Mammary epithelial cell (primary cell): ENCODE measurements around the gene APBA2.

Experiments used
- EZH2 ChIP-seq: IDR thresholded peaks from 2 replicates; pipeline ENCODE4 v1.6.1; 2012; ENCODE audit warnings: low read length, inconsistent platforms, borderline replicate concordance
- TF ChIP-seq, protein P1 (sequence below), 2 donors: IDR thresholded peaks in 1 of 2; conservative IDR thresholded peaks in 1 of 2; 2 replicates each; pipeline ENCODE4 v1.5.1; 2011 to 2012; ENCODE audit warnings: inconsistent platforms in 2 of 2, low read length in 2 of 2, mild to moderate bottlenecking in 2 of 2, control low read depth in 1 of 2, low read depth in 1 of 2; ENCODE audit not compliant: insufficient read depth in 1 of 2; ENCODE audit errors: extremely low read depth in 1 of 2

DNA sequence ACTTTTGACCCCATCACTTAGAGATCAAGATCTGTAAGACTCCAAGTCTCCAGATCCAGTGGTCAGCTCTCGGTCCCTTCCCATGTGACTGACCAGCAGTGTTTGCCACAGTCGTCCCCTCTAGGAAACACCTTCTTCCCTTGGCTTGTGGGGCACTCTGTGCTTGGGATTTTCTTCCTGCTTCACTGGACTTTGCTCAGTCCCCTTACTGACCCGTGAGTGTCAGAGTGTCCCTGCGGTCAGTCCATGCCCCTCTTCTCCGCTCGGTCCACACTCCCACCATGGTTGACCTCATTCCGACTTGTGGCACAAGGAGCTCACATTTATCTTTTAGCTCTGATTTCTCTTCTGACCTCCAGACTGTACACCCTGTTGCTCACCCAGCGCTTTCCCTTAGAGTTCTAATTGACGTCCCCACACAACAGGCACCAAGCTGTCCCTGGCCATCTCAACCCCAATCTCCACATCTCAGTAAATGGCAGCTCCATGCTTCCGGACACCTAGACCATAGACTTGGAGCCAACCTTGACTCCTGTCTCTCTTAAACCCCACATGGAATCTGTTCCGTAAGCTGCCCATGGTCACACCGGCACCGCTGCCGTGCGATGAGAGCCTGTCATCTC, 67.9 kb downstream of the APBA2 start:
- TF ChIP-seq, protein P1, sequence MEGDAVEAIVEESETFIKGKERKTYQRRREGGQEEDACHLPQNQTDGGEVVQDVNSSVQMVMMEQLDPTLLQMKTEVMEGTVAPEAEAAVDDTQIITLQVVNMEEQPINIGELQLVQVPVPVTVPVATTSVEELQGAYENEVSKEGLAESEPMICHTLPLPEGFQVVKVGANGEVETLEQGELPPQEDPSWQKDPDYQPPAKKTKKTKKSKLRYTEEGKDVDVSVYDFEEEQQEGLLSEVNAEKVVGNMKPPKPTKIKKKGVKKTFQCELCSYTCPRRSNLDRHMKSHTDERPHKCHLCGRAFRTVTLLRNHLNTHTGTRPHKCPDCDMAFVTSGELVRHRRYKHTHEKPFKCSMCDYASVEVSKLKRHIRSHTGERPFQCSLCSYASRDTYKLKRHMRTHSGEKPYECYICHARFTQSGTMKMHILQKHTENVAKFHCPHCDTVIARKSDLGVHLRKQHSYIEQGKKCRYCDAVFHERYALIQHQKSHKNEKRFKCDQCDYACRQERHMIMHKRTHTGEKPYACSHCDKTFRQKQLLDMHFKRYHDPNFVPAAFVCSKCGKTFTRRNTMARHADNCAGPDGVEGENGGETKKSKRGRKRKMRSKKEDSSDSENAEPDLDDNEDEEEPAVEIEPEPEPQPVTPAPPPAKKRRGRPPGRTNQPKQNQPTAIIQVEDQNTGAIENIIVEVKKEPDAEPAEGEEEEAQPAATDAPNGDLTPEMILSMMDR (conservative IDR thresholded peaks at IDR 0.05 in 1 of 2, IDR thresholded peaks at IDR 0.05 in 1 of 2; ENCODE audit: extremely low read depth in 1 of 2, insufficient read depth in 1 of 2, low read depth in 1 of 2, low read length in 2 of 2), result no peak
- no peak for TF ChIP-seq EZH2
